Smooth muscle cell of the coronary artery (primary cell): ENCODE results near the gene CXCR5. TPM values are rescaled to one million over a fixed set of nuclear protein-coding genes. Genes with fewer than 3 reads are reported as not detected.

Experiments used
- total RNA-seq: library from RNA; depleted of rRNA; stranded (reverse); fragments of >200 nt; gene quantifications from 2 replicates; pipeline ENCODE4 v1.2.3, GENCODE V29; 2014; ENCODE audit warnings: low replicate concordance

CXCR5 gene, protein sequence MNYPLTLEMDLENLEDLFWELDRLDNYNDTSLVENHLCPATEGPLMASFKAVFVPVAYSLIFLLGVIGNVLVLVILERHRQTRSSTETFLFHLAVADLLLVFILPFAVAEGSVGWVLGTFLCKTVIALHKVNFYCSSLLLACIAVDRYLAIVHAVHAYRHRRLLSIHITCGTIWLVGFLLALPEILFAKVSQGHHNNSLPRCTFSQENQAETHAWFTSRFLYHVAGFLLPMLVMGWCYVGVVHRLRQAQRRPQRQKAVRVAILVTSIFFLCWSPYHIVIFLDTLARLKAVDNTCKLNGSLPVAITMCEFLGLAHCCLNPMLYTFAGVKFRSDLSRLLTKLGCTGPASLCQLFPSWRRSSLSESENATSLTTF
- not detected in 2 replicates for total RNA-seq

DNA sequence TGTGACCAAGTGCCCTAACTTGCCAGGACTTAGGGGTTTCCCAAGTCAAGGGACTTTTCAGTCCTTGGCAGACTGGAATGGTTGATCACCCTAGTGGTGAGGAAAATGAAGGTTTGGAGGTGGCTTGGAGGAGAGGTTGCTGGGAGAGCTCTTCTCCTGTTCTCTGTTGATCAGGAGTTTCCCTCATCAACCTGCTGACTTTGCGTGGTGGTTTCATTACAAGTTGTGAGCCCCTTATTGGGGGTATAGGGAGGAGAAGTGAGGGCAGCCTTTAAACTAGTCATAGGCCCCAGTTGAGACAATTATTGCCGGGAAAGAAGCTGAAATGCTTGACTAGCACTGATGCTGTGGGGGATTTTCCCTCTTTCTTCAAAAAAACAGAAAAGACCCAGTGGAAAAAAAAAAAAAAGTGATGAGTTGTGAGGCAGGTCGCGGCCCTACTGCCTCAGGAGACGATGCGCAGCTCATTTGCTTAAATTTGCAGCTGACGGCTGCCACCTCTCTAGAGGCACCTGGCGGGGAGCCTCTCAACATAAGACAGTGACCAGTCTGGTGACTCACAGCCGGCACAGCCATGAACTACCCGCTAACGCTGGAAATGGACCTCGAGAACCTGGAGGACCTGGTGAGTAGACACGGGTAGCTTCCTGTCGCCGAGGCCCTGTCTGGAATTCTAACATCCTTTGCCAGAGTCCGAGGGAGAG lies at the start of gene CXCR5:
TSS of gene CXCR5 (plus strand) at position 525 of the 704 bp plus-strand sequence. CDS start at position 575, 50 bp downstream.

Other genes starting within 250 kb of the CXCR5 start
- 0.08 and 0.12 TPM in 2 replicates for gene TREH, start 204.2 kb upstream of the CXCR5 start, total RNA-seq
- gene DDX6, start 92.7 kb upstream of the CXCR5 start, total RNA-seq = 84.0 and 90.9 TPM in 2 replicates
- 3.7 and 19.3 TPM in 2 replicates for gene BCL9L, start 42.0 kb downstream of the CXCR5 start, total RNA-seq
- gene UPK2, start 72.4 kb downstream of the CXCR5 start, total RNA-seq = not detected in 2 replicates
- gene FOXR1, start 87.9 kb downstream of the CXCR5 start, total RNA-seq = not detected in 2 replicates
- gene CENATAC, start 114.2 kb downstream of the CXCR5 start, total RNA-seq = 7.3 and 13.5 TPM in 2 replicates
- 338 and 761 TPM in 2 replicates for gene RPS25, start 134.5 kb downstream of the CXCR5 start, total RNA-seq
- gene TRAPPC4, start 134.9 kb downstream of the CXCR5 start, total RNA-seq = 114 and 129 TPM in 2 replicates
- gene SLC37A4, start 147.0 kb downstream of the CXCR5 start, total RNA-seq = 7.0 and 9.7 TPM in 2 replicates
- 73.9 and 160 TPM in 2 replicates for gene HYOU1, start 173.3 kb downstream of the CXCR5 start, total RNA-seq
- 25.0 and 42.0 TPM in 2 replicates for gene VPS11, start 183.9 kb downstream of the CXCR5 start, total RNA-seq
- gene HMBS, start 201.0 kb downstream of the CXCR5 start, total RNA-seq = 4.1 and 7.6 TPM in 2 replicates
- gene DPAGT1, start 218.0 kb downstream of the CXCR5 start, total RNA-seq = 9.8 and 19.9 TPM in 2 replicates
- 1.1 and 4.4 TPM in 2 replicates for gene C2CD2L, start 223.5 kb downstream of the CXCR5 start, total RNA-seq
- gene HINFP, start 237.7 kb downstream of the CXCR5 start, total RNA-seq = 10.9 and 18.8 TPM in 2 replicates